Right lobe of liver (tissue), 4 donors: ENCODE data around the gene TCF12.

Experiments used
- POLR2A ChIP-seq: fragments of 450-650 bp; IDR thresholded peaks from one replicate; pipeline ENCODE4 v1.6.1; 2017; ENCODE audit warnings: antibody characterized with exemption, mild to moderate bottlenecking
- TF ChIP-seq, protein P1 (sequence below), 4 donors: fragments of 200-600 bp in 3 of 4; fragments of 450-650 bp in 1 of 4; IDR thresholded peaks; one replicate each; pipeline versions ENCODE4 v1.5.1 to v1.8.0; 2016 to 2022; ENCODE audit warnings: antibody characterized with exemption in 4 of 4, mild to moderate bottlenecking in 2 of 4
- donor health status: DM: no; HTN: no; CAD: no.
- donor health status: DM: no; HTN: no; CAD: no.
- donor health status: DM: no; HTN: yes; CAD: no.

DNA sequence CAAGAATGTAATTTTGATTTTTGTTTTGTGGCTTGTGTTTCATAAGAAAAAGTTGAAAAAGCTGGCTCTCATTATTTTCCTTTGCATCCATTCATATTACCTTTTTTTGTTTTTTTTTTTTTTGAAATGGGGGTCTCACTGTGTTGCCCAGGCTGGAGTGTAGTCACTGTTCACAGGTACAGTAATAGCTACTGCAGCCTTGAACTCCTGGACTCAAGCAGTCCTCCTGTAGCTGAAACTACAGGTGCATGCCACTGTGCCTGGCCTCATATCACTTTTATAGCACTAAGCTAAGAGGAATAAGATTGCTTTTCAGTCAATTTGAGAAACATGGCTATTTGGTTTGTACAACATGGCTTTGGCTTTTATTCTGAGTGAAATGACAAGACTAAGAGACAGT is 49.8 kb downstream of the TCF12 start:
- TF ChIP-seq, protein P1, sequence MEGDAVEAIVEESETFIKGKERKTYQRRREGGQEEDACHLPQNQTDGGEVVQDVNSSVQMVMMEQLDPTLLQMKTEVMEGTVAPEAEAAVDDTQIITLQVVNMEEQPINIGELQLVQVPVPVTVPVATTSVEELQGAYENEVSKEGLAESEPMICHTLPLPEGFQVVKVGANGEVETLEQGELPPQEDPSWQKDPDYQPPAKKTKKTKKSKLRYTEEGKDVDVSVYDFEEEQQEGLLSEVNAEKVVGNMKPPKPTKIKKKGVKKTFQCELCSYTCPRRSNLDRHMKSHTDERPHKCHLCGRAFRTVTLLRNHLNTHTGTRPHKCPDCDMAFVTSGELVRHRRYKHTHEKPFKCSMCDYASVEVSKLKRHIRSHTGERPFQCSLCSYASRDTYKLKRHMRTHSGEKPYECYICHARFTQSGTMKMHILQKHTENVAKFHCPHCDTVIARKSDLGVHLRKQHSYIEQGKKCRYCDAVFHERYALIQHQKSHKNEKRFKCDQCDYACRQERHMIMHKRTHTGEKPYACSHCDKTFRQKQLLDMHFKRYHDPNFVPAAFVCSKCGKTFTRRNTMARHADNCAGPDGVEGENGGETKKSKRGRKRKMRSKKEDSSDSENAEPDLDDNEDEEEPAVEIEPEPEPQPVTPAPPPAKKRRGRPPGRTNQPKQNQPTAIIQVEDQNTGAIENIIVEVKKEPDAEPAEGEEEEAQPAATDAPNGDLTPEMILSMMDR (IDR thresholded peaks at IDR 0.05): no peak
- no peak for TF ChIP-seq POLR2A
